ENCODE results near the gene C14orf180.

The C14orf180 gene

DNA sequence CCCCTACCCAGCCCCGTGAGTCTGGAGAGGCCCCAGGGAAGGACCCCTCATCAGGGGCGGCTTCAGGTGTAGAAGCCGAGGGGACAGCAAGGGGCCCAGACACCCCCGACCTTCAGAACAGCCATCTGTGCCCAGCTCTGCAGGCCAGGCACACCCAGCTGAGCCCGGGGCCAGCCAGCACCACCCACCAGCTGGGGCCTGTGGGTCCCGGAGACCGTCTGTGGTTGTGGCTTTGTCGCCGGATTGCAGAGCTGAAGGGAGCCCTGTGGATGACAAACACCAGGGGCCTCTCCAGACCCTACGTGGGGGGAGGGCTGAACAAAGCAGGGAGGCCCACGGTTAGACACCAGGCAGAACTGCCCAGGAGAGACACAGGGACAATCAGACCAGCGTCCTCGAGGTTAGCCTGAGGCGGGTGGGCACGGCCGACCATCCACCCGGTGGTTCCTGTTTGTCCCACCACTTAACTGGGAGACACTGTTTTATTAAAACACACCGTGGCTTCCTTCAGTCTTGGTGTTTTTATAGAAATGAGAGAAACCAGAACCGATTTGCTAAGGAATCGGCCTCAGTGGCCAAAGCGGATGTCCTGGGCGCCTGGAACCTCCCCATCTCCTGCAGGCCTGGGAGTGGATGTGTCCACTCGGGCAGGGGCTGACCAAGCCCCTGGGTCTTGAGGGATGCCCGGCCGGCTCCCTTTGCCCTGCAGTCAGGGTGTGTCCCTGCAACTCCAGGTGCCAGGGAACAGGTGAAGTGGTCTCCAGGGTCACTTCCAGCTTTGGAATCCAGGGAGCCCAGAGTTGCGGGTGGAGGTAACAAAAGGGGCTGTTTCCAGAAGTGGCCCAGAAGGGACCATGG lies 10.0 kb downstream of the C14orf180 start:
- DNase-seq: peak in 1 of 10 donors; percentile 75

DNA sequence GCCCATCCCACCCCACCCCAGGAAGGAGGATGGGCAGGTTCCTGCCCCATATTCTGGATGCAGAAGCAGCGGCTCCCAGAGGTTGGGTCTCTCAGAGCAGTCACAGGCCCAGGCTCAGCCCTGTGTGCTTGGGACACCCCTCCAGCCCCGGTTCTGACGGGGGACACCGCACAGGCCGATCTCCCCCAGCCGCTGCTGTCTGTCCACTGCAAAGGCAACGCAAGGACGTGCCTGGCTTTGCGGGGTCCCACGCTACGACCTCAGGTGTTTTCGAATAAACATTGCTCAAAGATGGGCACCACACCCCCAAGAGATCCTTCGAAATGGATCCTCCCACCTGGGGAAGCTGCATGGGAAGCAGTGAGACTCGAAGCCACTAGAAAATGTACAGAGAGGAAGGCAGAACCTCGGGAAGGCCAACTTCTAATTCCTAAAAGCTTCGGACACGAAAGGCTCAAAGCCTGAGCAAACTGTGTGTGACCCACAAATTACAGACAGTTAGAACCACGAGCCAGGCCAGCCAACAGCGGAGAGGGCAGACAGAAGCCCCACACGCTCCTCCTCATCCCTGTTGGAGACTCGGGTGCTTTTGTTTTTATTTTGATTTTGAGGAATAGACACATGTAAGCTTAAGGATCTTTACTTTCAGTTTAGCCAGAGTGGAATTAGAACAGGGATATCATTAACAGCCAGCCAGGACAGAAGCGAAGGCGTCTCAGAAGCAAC lies 10.8 kb downstream of the C14orf180 start:
- intact Hi-C loops (cut with DNase I): no loop called here
- DNase-seq: peak in 3 of 10 donors; percentile 65 to 72 (median 71)

More for the DNA sequence above, 10.0 kb downstream of the C14orf180 start:
- intact Hi-C loops (cut with DNase I): loop anchor here (5.0 kb wide), 1 partner anchor 53 kb away; no protein-coding TSS in a partner anchor

DNA sequence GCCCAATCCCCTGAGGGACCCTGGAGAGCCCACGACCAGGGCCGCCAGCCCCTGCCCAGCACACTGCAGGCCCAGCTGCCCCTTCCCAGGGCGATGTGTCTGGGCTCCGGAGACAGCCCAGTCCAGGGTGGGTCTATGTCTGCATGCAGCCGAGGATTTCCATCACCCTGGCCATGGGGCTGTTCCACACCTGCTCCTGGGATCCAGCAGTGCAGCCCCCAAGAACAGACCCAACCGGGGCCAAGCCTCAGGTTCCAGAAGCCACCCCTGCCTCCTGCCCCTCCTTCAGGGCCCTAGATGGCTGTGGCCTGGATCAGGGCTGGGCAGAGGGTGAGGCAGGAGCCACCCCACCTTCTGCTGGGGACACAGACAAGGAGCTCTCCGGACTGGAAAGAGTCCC lies 11.5 kb downstream of the C14orf180 start:
- peak in 3 of 10 donors; percentile 57 to 76 (median 62) for DNase-seq
- intact Hi-C loops (cut with DNase I): no loop called here

DNA sequence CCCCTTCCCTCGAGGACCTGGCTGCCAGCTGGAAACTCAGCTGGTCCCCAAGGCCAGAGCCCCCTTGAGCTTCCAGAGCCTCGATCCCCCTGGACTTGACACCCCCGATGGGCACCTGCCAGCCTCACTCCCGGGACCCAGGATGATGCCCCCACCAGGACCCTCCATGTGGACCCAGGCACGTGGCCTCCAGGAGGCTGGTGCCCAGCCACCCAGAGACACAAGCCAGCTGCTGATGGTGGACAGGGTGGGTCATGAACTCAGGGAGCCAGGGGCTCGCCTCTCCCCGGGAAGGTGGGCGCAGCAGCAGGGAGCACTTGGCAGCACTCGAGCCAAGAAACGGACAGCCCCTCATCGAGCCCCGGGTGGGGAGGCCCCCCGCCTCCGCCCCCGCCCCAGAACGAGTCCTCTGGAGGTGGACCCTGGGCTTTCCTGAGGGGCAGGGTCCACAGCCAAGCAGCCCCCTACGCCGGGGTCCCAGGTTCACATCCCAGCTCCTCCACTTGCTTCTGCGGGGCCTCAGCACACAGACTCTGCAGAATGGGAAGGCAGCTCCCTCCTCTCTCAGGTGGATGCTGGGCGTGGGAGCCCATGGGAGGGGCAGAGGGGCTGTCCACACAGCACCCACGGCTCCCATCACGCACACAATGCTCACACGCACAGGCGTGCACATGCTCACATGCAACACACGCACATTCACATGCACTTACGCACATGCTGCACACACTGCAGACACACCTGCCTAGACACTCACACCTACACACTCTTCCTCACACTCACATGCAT lies 12.1 kb downstream of the C14orf180 start:
- peak in 3 of 10 donors; percentile 39 to 74 (median 59) for DNase-seq
- intact Hi-C loops (cut with DNase I): no loop called here

DNA sequence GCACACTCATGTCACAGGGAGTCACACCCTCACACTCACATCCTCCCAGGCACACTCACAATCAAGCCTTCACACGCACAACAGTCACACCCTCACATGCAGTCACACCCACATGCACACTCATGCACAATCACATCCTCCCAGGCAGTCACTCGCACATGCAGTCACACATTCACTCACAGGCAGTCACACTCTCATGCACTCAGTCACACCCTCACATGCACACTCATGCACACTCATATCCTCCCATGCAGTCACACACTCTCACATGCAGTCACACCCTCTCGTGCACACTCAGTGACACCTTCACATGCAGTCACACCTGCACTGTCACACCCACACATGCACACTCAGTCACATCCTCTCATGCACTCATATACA lies 12.7 kb downstream of the C14orf180 start:
- intact Hi-C loops (cut with DNase I): no loop called here
- DNase-seq: peak in 1 of 10 donors; percentile 20

DNA sequence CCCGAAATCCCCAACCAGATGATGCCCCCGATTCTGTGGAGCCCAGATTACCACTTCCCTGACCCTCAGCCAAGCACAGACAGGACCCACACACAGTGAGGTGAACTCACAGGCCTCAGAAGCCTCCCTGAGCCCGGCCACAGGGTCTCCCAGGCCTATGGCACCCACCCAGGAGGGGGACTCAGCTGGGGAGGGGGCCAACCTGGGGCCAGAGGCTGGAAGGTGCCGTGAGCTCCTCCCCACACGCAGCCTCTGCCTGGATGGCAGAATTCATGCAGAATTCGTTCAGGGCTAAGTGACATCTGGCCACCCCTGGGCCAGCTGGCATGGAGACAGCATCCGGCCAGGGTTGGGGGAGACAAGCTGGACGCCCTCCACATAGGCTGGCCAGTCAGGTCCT lies 13.2 kb downstream of the C14orf180 start:
- peak in 3 of 10 donors; percentile 33 to 58 (median 58) for DNase-seq
- intact Hi-C loops (cut with DNase I): no loop called here

DNA sequence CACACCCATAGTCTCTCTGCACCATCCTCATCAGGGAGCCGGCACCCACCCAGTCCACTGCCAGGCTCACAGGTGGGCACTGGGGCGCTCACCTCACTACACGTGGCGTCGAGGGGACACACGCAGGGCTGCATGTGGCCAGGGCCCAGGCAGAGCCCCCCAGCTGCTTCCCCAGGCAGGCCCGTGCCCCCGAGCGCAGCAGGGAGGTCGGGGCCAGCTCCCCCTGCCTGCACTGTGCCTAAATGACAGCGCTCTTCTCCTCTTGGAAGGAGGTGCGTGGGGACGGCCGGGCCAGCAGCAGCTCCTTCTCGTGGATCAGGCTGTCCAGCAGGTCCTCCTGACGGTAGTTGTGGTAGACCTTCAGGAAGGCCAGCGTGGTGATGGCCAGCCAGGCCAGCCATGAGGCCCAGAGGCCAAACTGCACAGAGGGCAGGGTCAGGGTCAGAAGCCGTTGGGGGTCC lies 13.7 kb downstream of the C14orf180 start:
- intact Hi-C loops (cut with DNase I): no loop called here
- DNase-seq: peak in 4 of 10 donors; percentile 5 to 74 (median 50)

DNA sequence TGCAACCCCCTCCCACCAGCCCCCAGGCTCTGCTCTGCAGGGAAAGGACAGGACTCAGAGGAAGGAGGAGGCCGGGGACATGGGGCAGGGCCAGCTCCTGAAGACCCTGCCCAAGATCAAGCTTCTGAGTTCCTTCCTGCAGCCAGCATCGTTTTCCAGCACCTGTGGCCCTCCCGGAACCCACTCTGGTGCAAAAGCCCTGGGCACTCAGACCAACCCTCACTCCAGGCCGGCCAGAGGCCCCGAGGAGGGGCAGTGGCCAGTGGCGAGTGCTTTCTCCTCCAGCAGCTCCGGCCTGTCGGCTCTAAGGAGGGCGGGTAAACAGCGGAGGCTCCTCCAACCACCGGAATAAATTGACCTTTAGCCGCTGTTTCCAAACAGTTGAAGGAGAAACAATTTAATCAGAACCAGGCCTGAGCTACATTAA lies 14.2 kb downstream of the C14orf180 start:
- intact Hi-C loops (cut with DNase I): no loop called here

DNA sequence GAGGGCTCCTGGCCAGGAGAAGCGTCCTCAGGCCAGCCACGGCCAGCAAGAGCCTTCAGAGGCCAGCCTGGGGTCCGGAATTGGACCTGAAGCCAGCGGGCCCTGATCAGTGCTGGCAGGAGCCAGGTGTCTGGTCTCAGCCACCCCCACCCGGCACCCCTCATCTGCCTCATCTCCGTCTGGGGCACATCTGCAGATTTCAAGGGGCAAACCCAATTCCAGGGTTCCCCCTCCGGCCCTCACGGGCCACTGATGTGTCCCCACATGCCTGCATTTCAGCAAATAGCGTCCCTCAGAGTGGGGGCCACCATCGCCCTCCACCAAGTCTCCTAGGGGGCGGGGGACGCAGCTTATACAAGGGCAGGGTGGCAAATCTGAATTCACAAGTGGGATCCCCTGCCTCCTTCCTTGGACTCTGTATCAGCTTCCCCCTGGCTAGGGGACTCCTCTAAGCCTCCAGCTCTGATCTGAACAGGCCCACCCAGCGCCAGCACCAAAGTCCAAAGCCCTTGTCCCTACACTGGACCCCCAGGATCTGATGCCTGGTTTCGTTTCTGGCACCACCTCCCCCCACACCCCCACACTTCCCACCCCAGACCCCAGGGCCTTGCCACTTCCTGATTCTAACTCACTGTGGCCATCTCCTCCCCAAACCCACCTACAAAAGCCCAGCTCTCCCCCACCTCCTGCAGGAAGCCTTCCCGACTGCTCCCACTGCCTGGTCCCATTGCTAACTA lies 14.9 kb downstream of the C14orf180 start:
- peak in 5 of 10 donors; percentile 3 to 79 (median 65) for DNase-seq

More for the DNA sequence above, 14.2 kb downstream of the C14orf180 start:
- peak in 3 of 10 donors; percentile 35 to 81 (median 44) for DNase-seq

DNA sequence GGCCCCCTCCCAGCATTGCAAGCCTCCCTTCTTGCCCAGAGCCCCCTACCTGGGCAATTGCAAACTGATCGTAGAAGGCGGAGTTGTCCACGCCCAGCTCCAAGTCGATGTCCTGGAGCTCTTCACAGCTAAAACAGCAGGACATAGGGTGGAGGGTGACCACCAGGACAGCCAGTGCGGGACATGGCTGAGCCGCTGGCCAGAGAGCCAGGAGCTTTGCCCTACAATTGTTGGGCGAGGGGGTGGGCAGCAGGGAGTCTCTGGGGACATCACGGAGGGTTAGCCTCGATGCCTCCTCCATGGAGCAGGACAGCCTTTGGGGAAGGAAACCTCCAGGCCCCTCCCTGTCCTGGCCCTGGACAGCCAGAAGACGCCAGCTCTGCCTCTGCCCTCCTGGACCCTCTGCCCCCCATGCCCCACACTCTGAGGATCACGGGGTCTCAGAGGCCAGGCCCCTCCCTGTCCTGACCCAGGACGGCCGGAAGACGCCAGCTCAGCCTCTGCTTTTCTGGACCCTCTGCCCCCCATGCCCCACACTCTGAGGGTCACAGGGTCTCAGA lies 15.6 kb downstream of the C14orf180 start:
- DNase-seq: peak in 5 of 10 donors; percentile 3 to 67 (median 48)
- intact Hi-C loops (cut with DNase I): no loop called here

More for the DNA sequence above, 14.9 kb downstream of the C14orf180 start:
- intact Hi-C loops (cut with DNase I): no loop called here

DNA sequence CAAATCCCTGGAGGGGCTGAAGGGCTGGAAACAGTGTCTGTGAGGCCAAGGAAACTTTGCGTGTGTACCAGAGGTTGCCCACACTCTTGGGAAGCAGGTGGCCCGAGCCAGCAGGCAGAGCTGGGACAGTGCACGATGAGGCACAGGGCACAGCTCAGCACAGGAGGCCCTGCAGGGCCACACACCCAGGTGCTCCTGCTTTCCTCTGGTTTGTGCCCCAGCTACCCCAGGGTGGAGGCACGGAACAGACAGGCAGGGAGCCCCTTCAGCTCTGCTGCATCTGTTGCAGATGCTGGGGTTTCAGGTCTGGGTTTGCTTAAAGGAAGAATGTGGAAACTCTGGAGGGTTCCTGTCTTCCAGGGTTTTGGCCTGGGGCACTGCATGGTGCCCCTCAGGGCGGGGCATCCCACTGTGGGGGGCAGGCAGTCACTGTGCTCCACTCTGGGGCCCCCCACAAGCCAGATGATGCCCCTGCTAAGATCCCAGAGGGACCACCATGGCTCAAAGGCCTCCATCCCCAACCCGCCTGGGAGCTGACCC lies 16.4 kb downstream of the C14orf180 start:
- DNase-seq: peak in 5 of 10 donors; percentile 3 to 72 (median 48)
- intact Hi-C loops (cut with DNase I): no loop called here

DNA sequence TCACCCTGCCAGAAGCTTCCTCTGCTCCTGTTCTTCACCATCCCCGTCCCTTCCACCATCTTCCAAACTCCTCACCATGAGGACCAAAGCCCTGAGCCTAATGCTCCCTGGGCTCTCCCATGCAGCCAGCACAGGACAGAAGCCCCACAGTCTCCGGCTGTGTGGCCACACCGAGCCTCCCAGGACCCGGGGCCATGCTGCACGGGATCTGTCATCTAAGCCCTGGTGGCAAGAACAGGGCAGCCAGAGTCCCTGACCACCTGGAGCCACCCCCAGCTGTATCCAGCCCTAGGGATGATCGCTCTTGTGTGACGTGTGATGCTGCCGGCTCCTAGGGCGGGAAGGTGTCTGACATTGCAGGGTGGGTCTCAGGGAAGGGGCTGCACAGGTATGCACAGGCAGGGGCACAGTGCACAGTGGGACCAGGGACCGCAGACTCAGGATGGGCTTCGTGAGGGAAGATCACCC lies 16.9 kb downstream of the C14orf180 start:
- intact Hi-C loops (cut with DNase I): no loop called here
- DNase-seq: peak in 4 of 10 donors; percentile 11 to 60 (median 34)

DNA sequence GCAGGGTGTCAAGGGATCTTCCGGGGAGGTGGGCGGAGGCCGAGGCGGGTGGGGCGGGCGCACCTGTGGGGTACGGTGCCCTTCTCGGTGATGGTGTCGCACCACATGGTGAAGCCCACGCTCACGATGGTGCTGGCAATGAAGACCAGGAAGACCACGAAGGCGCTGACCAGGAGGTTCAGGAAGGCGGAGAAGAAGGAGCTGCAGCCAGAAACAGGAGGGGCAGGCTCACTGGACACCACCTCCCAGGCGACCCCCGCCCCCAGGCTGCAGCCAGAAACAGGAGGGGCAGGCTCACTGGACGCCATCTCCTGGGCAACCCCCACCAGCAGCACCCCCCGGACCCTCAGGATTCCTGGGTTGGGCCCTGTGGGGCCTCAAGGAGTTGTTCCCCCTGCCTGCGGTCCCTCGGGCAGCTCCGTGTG lies 17.4 kb downstream of the C14orf180 start:
- intact Hi-C loops (cut with DNase I): no loop called here
- DNase-seq: peak in 5 of 10 donors; percentile 5 to 79 (median 52)

DNA sequence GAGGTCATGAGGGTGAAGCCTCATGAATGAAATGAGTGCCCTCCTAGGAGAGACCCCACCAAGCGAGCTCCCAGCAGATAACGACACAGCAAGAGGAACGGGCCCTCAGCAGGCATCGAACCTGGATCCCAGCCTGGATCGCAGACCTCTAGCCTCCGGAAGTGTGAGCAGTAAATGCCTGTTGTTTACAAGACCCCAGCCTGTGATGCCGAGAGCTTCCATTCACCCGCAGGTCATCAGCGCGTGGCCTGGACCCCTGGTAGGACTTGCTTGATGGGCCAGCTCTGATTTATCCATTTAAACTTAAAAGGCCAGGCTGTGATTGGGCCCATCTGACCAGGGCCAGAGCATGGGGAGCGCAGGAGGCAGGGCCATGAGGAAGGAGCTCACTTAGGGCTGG lies 18.0 kb downstream of the C14orf180 start:
- intact Hi-C loops (cut with DNase I): no loop called here

DNA sequence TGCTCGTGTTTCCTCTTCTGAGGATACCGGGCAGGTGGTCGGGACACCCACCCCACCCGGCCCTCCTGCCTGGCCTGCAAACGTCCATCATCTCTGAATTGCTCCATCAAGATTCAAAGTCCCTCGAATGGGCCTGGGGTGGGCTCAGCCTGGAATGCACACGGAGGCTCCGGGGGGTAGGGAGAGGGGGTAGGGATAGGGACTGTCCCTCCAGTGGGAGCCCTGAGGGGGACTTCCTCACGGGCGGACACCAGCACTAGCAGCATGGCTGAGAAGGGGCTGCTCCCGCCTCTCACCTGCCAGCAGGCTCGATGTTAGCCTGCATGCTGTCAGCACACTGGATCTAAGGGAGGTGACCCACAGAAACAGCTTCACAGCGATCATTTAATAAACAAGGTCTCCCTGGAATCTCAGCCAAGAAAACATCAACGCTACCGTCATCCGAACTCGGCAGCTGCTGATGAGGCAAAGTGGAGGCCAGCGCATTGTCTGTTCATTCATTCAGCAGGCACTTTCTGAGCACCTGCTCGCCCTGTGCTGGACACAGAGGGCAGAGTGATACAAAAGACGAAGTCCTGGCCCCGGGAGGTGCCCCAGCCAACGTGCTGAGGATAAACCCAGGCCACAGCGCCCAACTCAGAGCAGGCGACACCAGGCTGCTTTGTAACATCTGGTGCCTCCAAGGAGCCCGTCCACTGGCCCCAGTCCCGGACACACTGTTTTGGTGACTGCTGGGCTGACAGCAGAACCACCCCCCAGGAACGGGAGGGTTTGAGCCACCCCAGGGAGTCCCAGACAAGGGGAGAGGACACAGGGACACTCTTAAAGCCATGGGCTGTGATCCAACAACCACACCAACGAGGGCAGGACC lies 18.7 kb downstream of the C14orf180 start:
- DNase-seq: peak in 6 of 10 donors; percentile 5 to 84 (median 54)
- intact Hi-C loops (cut with DNase I): no loop called here

More for the DNA sequence above, 18.0 kb downstream of the C14orf180 start:
- peak in 4 of 10 donors; percentile 9 to 79 (median 60) for DNase-seq

DNA sequence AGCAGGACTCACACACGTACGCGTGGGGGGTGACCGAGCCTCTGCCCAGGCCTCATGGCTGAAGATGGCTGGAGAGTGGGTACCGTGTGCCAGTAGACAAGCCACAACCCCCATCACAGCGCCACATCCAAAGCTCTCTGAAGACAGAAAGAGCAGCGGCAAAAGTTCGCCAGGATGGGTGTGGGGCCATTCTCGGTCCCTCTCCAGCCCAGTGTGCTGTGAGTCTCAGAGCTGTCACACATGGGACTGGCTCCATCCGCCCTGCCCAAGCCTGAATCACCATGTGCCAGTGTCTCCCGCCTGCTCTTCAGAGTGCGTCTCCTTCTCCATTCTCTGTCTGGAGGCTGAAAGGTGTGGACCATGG lies 19.3 kb downstream of the C14orf180 start:
- peak in 5 of 10 donors; percentile 9 to 79 (median 55) for DNase-seq
- intact Hi-C loops (cut with DNase I): no loop called here

DNA sequence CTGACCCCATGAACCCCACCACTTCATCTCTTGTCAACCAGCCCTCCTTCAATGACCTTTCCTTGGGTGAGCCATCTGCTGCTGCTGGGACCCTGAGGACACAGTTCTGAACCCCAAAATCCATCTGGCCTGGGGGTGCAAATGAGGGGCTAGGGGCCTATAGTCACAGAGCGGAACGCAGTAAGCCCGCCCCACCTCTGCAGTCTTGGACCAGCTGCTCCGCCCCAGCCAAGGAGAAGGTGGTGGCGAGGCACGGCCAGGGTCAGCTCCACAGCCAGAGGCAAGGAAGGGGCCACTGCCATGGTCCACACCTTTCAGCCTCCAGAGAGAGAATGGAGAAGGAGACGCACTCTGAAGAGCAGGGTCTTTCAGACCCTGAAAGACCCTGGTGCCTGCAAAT lies 19.9 kb downstream of the C14orf180 start:
- intact Hi-C loops (cut with DNase I): no loop called here
- DNase-seq: peak in 5 of 10 donors; percentile 1 to 74 (median 21)

Measured in posterior cingulate gyrus (tissue), 11 donors.